Gastroesophageal sphincter (tissue), 4 donors: ENCODE measurements around the gene WDR54. TPM values are rescaled to one million over a fixed set of nuclear protein-coding genes. Genes with fewer than 3 reads are reported as not detected.
A peak's percentile ranks its signal among the peaks of the same experiment; 100 is the strongest.

Experiments
- ATAC-seq: fragments of 150-250 bp; one replicate; pipeline ENCODE4 v1.9.1; 2016; ENCODE audit warnings: mild to moderate bottlenecking, moderate library complexity
- H3K27ac ChIP-seq, 4 donors: fragments of 200-600 bp; sonication (generic) in 3 of 4; 1 replicate in 3 of 4; 2 replicates in 1 of 4; pipeline ENCODE4 v1.5.1; 2016 to 2019
- H3K27me3 ChIP-seq: fragments of 200-600 bp; sonication (generic); one replicate; pipeline ENCODE4 v1.5.1; 2019
- H3K36me3 ChIP-seq, 2 donors: fragments of 200-600 bp; sonication (generic); one replicate each; pipeline ENCODE4 v1.5.1; 2019; ENCODE audit warnings: control low read depth in 1 of 2
- H3K4me1 ChIP-seq, 3 donors: fragments of 200-600 bp; sonication (generic); 1 replicate in 2 of 3; 2 replicates in 1 of 3; pipeline ENCODE4 v1.5.1; 2016 to 2019; ENCODE audit warnings: control low read depth in 2 of 3
- H3K4me3 ChIP-seq, 2 donors: fragments of 200-600 bp; sonication (generic); one replicate each; pipeline ENCODE4 v1.5.1; 2019; ENCODE audit warnings: mild to moderate bottlenecking in 1 of 2, moderate library complexity in 1 of 2
- H3K9me3 ChIP-seq, 3 donors: fragments of 200-600 bp; sonication (generic); one replicate each; pipeline ENCODE4 v1.5.1; 2017 to 2019; ENCODE audit warnings: control low read depth in 2 of 3
- EP300 ChIP-seq: sonication (generic); formaldehyde crosslinking; IDR thresholded peaks from one replicate; pipeline ENCODE4 v1.6.1; 2017; ENCODE audit warnings: antibody characterized with exemption, mild to moderate bottlenecking
- POLR2A ChIP-seq, 2 donors: fragments of 450-650 bp; IDR thresholded peaks; one replicate each; pipeline ENCODE4 v1.6.1; 2017; ENCODE audit warnings: antibody characterized with exemption in 2 of 2, mild to moderate bottlenecking in 2 of 2, moderate library complexity in 1 of 2
- POLR2AphosphoS5 ChIP-seq: sonication (generic); formaldehyde crosslinking; IDR thresholded peaks from one replicate; pipeline ENCODE4 v1.6.1; 2017; ENCODE audit warnings: antibody characterized with exemption
- WGBS, 2 donors: methylation state at CpG; one replicate each; pipeline ENCODE4 v1.1.5; 2018; ENCODE audit warnings: low coverage in 1 of 2; 5-methylcytosine and 5-hydroxymethylcytosine counted together
- total RNA-seq, 4 donors: library from RNA; depleted of rRNA; stranded (reverse); fragments of >200 nt; gene quantifications; one replicate each; pipeline ENCODE4 v1.1.0, GENCODE V29; 2016
- TF ChIP-seq, protein P1 (sequence below), 4 experiments: fragments of 200-600 bp in 2 of 4; fragments of 450-650 bp in 2 of 4; sonication (generic) in 1 of 4; IDR thresholded peaks; one replicate each; pipeline ENCODE4 v1.5.1; 2017 to 2019; ENCODE audit warnings: antibody characterized with exemption in 4 of 4, mild to moderate bottlenecking in 2 of 4, moderate library complexity in 2 of 4

The WDR54 gene
- total RNA-seq, 4 donors from 2014 or later, result 4.2 to 12.4 (median 8.8) TPM

DNA sequence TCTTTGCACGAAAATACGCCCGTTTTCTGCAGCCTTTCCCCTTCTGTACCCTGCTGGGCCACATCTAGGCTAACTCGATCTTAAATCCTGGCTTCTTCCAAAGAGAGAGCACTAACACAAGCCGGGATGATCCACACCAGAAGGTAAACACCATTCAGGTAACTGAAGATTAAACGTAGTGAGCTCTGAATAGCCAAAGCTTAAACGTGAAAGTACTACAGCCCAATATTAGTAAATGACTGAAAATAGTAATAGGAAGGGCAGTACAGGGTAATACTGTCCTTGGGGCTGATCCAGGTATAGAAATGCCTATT is 51.4 kb downstream of the WDR54 start:
- H3K4me3 ChIP-seq, result peak overlapping the region; percentile 43 to 63
- no peaks in the 10 kb centered on the region for H3K27me3 ChIP-seq
- no peak for TF ChIP-seq EP300
- TF ChIP-seq POLR2A (IDR thresholded peaks at IDR 0.05), result no peak
- TF ChIP-seq POLR2AphosphoS5, result no peak
- TF ChIP-seq, protein P1, sequence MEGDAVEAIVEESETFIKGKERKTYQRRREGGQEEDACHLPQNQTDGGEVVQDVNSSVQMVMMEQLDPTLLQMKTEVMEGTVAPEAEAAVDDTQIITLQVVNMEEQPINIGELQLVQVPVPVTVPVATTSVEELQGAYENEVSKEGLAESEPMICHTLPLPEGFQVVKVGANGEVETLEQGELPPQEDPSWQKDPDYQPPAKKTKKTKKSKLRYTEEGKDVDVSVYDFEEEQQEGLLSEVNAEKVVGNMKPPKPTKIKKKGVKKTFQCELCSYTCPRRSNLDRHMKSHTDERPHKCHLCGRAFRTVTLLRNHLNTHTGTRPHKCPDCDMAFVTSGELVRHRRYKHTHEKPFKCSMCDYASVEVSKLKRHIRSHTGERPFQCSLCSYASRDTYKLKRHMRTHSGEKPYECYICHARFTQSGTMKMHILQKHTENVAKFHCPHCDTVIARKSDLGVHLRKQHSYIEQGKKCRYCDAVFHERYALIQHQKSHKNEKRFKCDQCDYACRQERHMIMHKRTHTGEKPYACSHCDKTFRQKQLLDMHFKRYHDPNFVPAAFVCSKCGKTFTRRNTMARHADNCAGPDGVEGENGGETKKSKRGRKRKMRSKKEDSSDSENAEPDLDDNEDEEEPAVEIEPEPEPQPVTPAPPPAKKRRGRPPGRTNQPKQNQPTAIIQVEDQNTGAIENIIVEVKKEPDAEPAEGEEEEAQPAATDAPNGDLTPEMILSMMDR (IDR thresholded peaks at IDR 0.05), result no peak
- 7 to 12% methylated on average over 7 of the region's 7 CpGs for WGBS, 2 donors
- H3K4me1 ChIP-seq, result peaks cover 4 to 27% (median 10%) of the 10 kb centered on the region in 3 donors
- peak; percentile 2 for ATAC-seq
- peaks cover 0 to 40% of the 10 kb centered on the region in 2 donors for H3K36me3 ChIP-seq
- H3K27ac ChIP-seq, result peak overlapping the region; percentile 52 to 89 (median 86)
- H3K9me3 ChIP-seq, result no peaks in the 10 kb centered on the region

GRCh38 chr2:74474481-74474880 is 53.0 kb downstream of the WDR54 start:
- TF ChIP-seq, protein P1 (IDR thresholded peaks at IDR 0.05), result no peak
- no peak for TF ChIP-seq POLR2A (IDR thresholded peaks at IDR 0.05)
- TF ChIP-seq POLR2AphosphoS5, result no peak
- TF ChIP-seq EP300, result no peak
- ATAC-seq, result no peak
- H3K27me3 ChIP-seq, result no peaks in the 10 kb centered on the region
- no peaks in the 10 kb centered on the region for H3K9me3 ChIP-seq
- no peak overlapping the region for H3K27ac ChIP-seq
- H3K4me1 ChIP-seq, result peaks cover 4 to 27% (median 10%) of the 10 kb centered on the region in 3 donors
- H3K4me3 ChIP-seq, result no peak overlapping the region
- peaks cover 0 to 55% of the 10 kb centered on the region in 2 donors for H3K36me3 ChIP-seq
- no CpG with 5 or more reads among the region's 6 CpGs for WGBS, 2 donors

GRCh38 chr2:74474899-74475298 is 53.4 kb downstream of the WDR54 start:
- H3K36me3 ChIP-seq, result peaks cover 0 to 60% of the 10 kb centered on the region in 2 donors
- no peaks in the 10 kb centered on the region for H3K9me3 ChIP-seq
- 92% methylated on average over 2 of the region's 5 CpGs; no CpG with 5 or more reads in 1 of the 2 donors for WGBS, 2 donors
- ATAC-seq, result no peak
- TF ChIP-seq EP300 (no peak), POLR2A (IDR thresholded peaks at IDR 0.05) (no peak), POLR2AphosphoS5 (no peak)
- TF ChIP-seq, protein P1 (IDR thresholded peaks at IDR 0.05), result no peak
- no peak overlapping the region for H3K27ac ChIP-seq
- H3K4me3 ChIP-seq, result no peak overlapping the region
- no peaks in the 10 kb centered on the region for H3K27me3 ChIP-seq
- H3K4me1 ChIP-seq, result peaks cover 4 to 30% (median 10%) of the 10 kb centered on the region in 3 donors

Other genes starting within 250 kb of the WDR54 start
- gene MOB1A, start 242.9 kb upstream of the WDR54 start, total RNA-seq, result 100 to 1,000 TPM; 115 to 185 (median 133) TPM
- gene MTHFD2, start 223.1 kb upstream of the WDR54 start, total RNA-seq, result 100 to 1,000 TPM in 1 of 4 donors, 10 to 100 TPM in 3; 20.9 to 110 (median 34.5) TPM
- 1 to 10 TPM; 1.8 to 9.4 (median 5.0) TPM for gene SLC4A5, start 78.3 kb upstream of the WDR54 start, total RNA-seq
- gene DCTN1, start 41.4 kb upstream of the WDR54 start, total RNA-seq, result 100 to 1,000 TPM; 132 to 197 (median 170) TPM
- 1 to 10 TPM in 3 of 4 donors, under 1 TPM in 1; 0.62 to 1.4 (median 1.2) TPM for gene C2orf81, start 111 bp upstream of the WDR54 start, total RNA-seq
- 10 to 100 TPM; 10.9 to 17.3 (median 14.0) TPM for gene RTKN, start 20.2 kb downstream of the WDR54 start, total RNA-seq
- 10 to 100 TPM; 14.3 to 26.4 (median 19.2) TPM for gene INO80B, start 33.4 kb downstream of the WDR54 start, total RNA-seq
- gene WBP1, start 36.7 kb downstream of the WDR54 start, total RNA-seq, result 10 to 100 TPM; 44.2 to 91.5 (median 47.0) TPM
- gene MOGS, start 43.7 kb downstream of the WDR54 start, total RNA-seq, result 10 to 100 TPM; 26.1 to 34.2 (median 29.3) TPM
- 10 to 100 TPM; 18.0 to 76.7 (median 30.2) TPM for gene MRPL53, start 51.0 kb downstream of the WDR54 start, total RNA-seq
- gene CCDC142, start 61.3 kb downstream of the WDR54 start, total RNA-seq, result 10 to 100 TPM in 3 of 4 donors, 1 to 10 TPM in 1; 7.3 to 41.6 (median 13.7) TPM
- gene TTC31, start 61.4 kb downstream of the WDR54 start, total RNA-seq, result 10 to 100 TPM; 16.5 to 27.2 (median 19.5) TPM
- under 1 TPM in 2 of 4 donors, not detected in 2; 0.40 to 0.58 TPM for gene LBX2, start 77.9 kb downstream of the WDR54 start, total RNA-seq
- 10 to 100 TPM in 3 of 4 donors, 1 to 10 TPM in 1; 9.6 to 24.0 (median 18.2) TPM for gene PCGF1, start 86.0 kb downstream of the WDR54 start, total RNA-seq
- under 1 TPM in 2 of 4 donors, not detected in 2; 0.27 to 0.94 TPM for gene TLX2, start 92.7 kb downstream of the WDR54 start, total RNA-seq
- not detected for gene DQX1, start 104.5 kb downstream of the WDR54 start, total RNA-seq
- gene AUP1, start 108.0 kb downstream of the WDR54 start, total RNA-seq, result 10 to 100 TPM; 62.7 to 92.1 (median 86.2) TPM
- gene HTRA2, start 108.2 kb downstream of the WDR54 start, total RNA-seq, result 10 to 100 TPM; 25.0 to 37.6 (median 29.1) TPM
- 10 to 100 TPM in 1 of 4 donors, 1 to 10 TPM in 3; 7.2 to 13.2 (median 8.6) TPM for gene LOXL3, start 132.2 kb downstream of the WDR54 start, total RNA-seq
- 10 to 100 TPM; 16.3 to 28.8 (median 19.5) TPM for gene DOK1, start 133.0 kb downstream of the WDR54 start, total RNA-seq
- under 1 TPM in 1 of 4 donors, not detected in 3; 0.81 TPM for gene M1AP, start 226.6 kb downstream of the WDR54 start, total RNA-seq
- gene SEMA4F, start 232.5 kb downstream of the WDR54 start, total RNA-seq, result 10 to 100 TPM in 1 of 4 donors, 1 to 10 TPM in 3; 2.7 to 11.5 (median 3.6) TPM